Osteocyte (in vitro differentiated cells): ENCODE results near the gene CACNA2D3. TPM values are rescaled to one million over a fixed set of nuclear protein-coding genes. Genes with fewer than 3 reads are reported as not detected.

Experiments used
- DNase-seq: peaks from one replicate; pipeline ENCODE4 v3.0.0; 2021; ENCODE audit warnings: mixed read lengths; ENCODE audit not compliant: unreplicated experiment; ENCODE audit errors: extremely low spot score
- H3K27ac Mint-ChIP-seq: one replicate; pipeline ENCODE4 v1.8.0; 2021; ENCODE audit warnings: mild to moderate bottlenecking, mixed read lengths; ENCODE audit not compliant: unreplicated experiment
- H3K27me3 Mint-ChIP-seq: one replicate; pipeline ENCODE4 v1.8.0; 2021; ENCODE audit warnings: mixed read lengths; ENCODE audit not compliant: unreplicated experiment
- H3K36me3 Mint-ChIP-seq: one replicate; pipeline ENCODE4 v1.8.0; 2021; ENCODE audit warnings: mixed read lengths; ENCODE audit not compliant: unreplicated experiment
- H3K4me1 Mint-ChIP-seq: one replicate; pipeline ENCODE4 v1.8.0; 2021; ENCODE audit warnings: mixed read lengths; ENCODE audit not compliant: unreplicated experiment
- H3K4me3 Mint-ChIP-seq: one replicate; pipeline ENCODE4 v1.8.0; 2021; ENCODE audit warnings: mild to moderate bottlenecking, moderate library complexity, mixed read lengths; ENCODE audit not compliant: unreplicated experiment
- H3K9me3 Mint-ChIP-seq: one replicate; pipeline ENCODE4 v1.8.0; 2021; ENCODE audit warnings: mixed read lengths; ENCODE audit not compliant: unreplicated experiment
- total RNA-seq: library from RNA; stranded (reverse); gene quantifications from 2 replicates; pipeline ENCODE4 v1.2.1, GENCODE V29; 2021
- TF ChIP-seq, protein P1 (sequence below): fragments of 200-600 bp; sonication (generic); IDR thresholded peaks from 2 replicates; pipeline ENCODE4 v1.5.0; 2021; ENCODE audit warnings: antibody characterized with exemption, mild to moderate bottlenecking, moderate library complexity

CACNA2D3 gene
- total RNA-seq, 1 donor from 2014 or later, result 0.46 TPM

DNA sequence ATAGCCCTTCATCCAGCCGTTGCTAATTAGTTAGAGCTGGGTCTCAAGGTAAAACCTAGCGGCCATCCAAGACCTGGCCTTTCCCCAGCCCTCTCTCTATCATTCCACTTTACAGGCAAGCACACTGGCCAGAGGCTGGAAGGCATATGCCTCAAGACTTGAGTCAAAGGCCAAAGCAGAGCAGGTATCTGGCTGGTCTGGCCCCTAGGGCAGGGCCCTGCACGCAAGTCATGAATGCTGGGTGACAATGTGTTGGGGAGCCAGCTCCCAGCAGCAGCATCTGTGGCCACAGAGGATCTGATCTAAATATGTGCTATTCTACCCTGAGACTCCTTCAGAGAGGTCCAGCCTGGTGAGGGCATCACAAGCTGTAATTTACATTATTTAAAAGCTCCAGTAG is 691.9 kb downstream of the CACNA2D3 start:
- Mint-ChIP-seq H3K27me3 (peaks cover 10% of the 10 kb centered on the region), H3K4me1 (no peaks in the 10 kb centered on the region), H3K36me3 (no peaks in the 10 kb centered on the region), H3K9me3 (no peaks in the 10 kb centered on the region), H3K4me3 (no peak overlapping the region), H3K27ac (no peak overlapping the region)
- DNase-seq, result peak; percentile 53
- TF ChIP-seq, protein P1, sequence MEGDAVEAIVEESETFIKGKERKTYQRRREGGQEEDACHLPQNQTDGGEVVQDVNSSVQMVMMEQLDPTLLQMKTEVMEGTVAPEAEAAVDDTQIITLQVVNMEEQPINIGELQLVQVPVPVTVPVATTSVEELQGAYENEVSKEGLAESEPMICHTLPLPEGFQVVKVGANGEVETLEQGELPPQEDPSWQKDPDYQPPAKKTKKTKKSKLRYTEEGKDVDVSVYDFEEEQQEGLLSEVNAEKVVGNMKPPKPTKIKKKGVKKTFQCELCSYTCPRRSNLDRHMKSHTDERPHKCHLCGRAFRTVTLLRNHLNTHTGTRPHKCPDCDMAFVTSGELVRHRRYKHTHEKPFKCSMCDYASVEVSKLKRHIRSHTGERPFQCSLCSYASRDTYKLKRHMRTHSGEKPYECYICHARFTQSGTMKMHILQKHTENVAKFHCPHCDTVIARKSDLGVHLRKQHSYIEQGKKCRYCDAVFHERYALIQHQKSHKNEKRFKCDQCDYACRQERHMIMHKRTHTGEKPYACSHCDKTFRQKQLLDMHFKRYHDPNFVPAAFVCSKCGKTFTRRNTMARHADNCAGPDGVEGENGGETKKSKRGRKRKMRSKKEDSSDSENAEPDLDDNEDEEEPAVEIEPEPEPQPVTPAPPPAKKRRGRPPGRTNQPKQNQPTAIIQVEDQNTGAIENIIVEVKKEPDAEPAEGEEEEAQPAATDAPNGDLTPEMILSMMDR, result no peak

DNA sequence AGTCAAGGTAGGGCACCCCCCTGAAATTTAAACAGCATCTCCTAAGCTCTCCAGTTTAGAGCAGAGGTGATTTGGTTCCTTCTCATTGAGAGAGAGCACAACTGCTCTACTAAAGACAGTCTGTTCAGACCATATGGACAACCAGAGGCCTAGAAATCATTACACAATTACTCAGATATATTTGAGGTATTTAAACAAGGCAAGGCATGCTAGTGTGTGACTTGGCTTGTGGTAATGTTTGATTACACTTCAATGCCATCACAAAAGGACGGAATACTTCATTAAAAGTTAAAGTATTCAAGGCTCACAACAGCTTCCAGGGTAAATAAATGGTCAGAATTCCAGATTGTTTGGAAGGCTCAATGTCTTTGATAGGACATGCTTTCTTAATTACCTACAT is 695.3 kb downstream of the CACNA2D3 start:
- Mint-ChIP-seq H3K36me3 (no peaks in the 10 kb centered on the region), H3K4me3 (no peak overlapping the region), H3K4me1 (peaks cover 17% of the 10 kb centered on the region), H3K27me3 (peaks cover 35% of the 10 kb centered on the region), H3K9me3 (no peaks in the 10 kb centered on the region), H3K27ac (no peak overlapping the region)
- TF ChIP-seq, protein P1, result no peak
- no peak for DNase-seq

DNA sequence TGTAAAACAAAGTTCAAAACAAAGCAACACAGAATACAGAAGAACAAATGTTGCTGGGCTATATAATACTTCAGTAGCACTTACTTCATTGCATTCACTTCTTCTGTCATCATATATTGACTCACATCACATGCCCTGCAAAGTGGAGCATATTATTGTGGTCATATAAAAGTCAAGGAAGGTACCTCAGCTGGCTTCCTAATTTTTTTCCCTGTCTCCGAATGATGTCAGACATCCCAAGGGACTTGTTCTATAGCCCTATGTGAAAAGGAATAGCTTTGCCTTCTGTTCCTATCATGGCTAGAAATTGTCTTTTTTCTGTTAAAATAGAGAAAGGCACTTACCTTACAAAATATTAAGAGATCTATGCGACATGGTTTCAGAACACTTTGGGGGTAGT is 696.1 kb downstream of the CACNA2D3 start:
- H3K4me3 Mint-ChIP-seq, result no peak overlapping the region
- H3K9me3 Mint-ChIP-seq, result no peaks in the 10 kb centered on the region
- no peak for DNase-seq
- no peaks in the 10 kb centered on the region for H3K36me3 Mint-ChIP-seq
- H3K27ac Mint-ChIP-seq, result no peak overlapping the region
- peaks cover 39% of the 10 kb centered on the region for H3K27me3 Mint-ChIP-seq
- H3K4me1 Mint-ChIP-seq, result peaks cover 17% of the 10 kb centered on the region
- TF ChIP-seq, protein P1, result no peak

DNA sequence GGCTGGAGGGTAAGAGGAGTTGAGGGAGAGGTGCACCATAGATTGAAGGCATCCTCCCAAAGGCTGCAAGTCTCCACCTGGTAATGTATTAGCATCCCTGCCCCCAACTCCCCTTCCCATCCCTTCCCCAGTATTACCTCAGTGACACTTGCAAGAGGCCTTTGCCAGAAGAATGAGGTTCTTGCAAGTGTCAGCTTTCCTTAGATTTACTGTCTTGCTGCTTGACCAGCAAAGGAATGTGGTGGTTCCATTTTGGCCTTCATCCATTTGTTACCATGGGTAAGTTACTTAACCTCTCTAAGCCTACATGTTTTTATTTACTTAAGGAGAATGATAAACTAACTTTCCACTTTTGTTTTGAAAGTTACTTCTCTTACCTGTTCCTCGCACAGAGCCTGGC is 696.6 kb downstream of the CACNA2D3 start:
- Mint-ChIP-seq H3K4me1 (peaks cover 17% of the 10 kb centered on the region), H3K36me3 (no peaks in the 10 kb centered on the region), H3K4me3 (no peak overlapping the region), H3K27ac (no peak overlapping the region), H3K27me3 (peaks cover 40% of the 10 kb centered on the region), H3K9me3 (no peaks in the 10 kb centered on the region)
- DNase-seq, result peak; percentile 5
- TF ChIP-seq, protein P1, result no peak

DNA sequence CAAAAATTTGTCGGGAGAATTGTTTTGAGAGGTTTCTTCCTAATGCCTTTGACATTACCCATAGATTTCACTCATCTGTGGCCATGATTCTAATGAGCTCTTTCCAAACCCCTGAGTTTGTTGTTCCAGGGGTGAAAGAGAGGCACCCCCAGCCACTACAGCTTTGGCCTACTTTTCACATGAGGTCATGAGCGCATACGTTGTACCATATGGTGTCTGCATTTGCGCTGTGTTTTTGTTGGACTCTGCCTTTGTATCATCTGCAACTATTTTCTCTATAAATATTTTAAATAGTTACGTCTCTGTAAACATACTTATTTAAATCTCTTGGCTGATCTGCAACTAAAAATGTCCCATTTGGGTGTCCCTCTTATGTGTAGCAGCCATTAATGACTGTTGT is 697.6 kb downstream of the CACNA2D3 start:
- TF ChIP-seq, protein P1, result no peak
- H3K4me1 Mint-ChIP-seq, result peaks cover 17% of the 10 kb centered on the region
- peaks cover 45% of the 10 kb centered on the region for H3K27me3 Mint-ChIP-seq
- no peak overlapping the region for H3K27ac Mint-ChIP-seq
- H3K9me3 Mint-ChIP-seq, result no peaks in the 10 kb centered on the region
- H3K4me3 Mint-ChIP-seq, result no peak overlapping the region
- DNase-seq, result peak; percentile 11
- no peaks in the 10 kb centered on the region for H3K36me3 Mint-ChIP-seq
